Measurements from ENCODE around the gene CMTM1.

CMTM1 gene

GRCh38 chr16:66539623-66540469 is 26.4 kb upstream of the CMTM1 start:
- FAIRE-seq: no peak

- no peak for FAIRE-seq
These were observed 24.6 kb upstream of the CMTM1 start for GRCh38 chr16:66541388-66542355.

DNA sequence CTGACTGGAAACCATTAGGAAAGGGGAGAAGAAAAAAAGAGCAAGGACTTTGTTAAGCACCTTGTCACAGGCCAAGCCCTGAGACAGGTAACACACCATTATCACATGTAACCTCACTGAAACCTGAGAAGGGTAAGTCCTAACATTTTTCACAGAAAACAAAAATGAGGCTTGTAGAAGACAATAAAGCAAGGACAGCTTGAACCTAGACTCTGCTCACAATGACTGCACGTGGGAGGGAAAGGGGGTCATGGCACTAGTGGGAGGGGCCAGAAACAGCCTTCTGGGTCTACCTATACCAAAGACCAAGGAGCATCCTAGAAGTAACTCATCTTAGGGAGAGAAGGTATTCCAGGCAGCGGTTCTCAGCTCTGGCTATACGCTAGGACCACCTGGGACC is 23.8 kb upstream of the CMTM1 start:
- FAIRE-seq: no peak

DNA sequence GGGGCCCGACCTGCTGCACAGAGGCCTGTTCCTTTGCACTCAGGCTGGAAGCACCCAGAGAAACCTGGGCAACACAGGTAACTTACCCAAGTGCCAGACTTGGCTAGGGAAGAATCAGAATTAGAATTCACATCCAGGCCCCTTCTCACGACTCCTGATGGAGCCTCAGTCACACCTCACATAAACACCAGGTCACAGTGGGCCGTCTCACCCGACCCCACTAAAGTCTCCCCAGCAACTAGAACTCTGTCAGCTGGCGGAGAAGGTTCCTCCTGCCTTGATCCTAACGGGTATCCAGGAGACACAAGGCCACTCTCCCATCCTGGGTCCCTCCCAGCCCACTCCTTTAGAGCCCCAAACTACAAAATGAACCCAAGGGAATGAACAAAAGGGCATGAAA is 22.7 kb upstream of the CMTM1 start:
- no peak for FAIRE-seq

GRCh38 chr16:66544016-66544757 is 22.1 kb upstream of the CMTM1 start:
- FAIRE-seq: no peak

DNA sequence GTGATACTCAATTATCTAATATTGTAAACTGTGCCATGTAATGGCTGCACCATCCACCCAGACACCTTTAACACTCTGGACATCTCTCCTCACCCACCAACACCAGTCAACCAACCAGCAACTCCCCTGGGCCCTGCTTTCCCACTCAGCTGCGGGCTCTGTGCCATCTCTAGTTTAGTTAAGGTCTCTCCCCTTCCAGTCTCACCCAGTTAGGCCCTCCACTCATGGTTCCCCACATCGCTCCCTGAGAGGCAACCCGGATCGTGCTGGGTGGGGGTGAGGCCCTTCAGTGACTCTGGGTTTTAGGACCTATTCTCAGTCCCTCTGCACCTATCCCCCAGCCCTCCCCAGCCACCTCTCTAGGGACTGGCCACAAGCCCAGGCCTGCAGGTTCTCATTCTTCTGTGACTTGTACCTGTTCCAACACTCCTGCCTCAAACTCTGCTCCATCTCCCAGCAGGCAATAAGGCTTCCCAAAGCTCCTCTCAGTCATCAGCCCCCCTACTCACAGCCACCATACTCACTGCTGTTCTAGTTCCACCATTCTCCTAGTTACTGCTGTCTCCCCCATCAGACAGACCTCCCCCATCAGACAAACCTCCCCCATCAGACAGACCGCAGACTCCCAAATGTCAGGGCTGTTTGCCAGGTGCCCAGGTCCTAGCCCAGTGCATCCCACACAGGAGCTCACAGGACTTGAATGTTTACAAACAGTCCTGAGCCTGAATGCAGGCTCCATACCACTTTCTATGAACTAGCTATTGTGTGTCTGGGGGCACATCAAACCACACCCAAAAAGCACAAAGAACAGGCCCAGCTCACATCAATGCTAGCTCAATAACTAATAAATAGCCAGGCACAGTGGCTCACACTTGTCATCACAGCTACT is 18.9 kb upstream of the CMTM1 start:
- FAIRE-seq: no peak

- no peak for FAIRE-seq
These were observed 18.2 kb upstream of the CMTM1 start for GRCh38 chr16:66548068-66548467.

DNA sequence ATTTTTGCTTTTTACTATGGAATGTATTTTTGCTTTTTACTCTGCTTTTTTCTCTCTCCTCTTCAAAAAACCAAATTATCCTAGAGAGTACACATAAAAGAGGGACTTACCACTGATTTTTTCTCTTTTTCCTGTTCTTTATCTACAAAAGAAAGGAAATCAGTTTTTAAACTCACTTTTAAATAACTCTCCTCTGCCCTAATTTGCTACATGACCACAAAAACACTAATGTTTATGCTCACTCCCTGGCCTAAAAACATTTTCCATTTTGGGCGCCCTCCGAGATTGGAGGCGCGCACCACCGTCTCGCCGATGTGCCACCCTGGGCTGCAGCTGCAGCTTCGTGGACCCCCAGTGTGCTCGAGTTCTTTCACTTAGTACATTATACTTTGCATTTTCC is 17.4 kb upstream of the CMTM1 start:
- FAIRE-seq: no peak

DNA sequence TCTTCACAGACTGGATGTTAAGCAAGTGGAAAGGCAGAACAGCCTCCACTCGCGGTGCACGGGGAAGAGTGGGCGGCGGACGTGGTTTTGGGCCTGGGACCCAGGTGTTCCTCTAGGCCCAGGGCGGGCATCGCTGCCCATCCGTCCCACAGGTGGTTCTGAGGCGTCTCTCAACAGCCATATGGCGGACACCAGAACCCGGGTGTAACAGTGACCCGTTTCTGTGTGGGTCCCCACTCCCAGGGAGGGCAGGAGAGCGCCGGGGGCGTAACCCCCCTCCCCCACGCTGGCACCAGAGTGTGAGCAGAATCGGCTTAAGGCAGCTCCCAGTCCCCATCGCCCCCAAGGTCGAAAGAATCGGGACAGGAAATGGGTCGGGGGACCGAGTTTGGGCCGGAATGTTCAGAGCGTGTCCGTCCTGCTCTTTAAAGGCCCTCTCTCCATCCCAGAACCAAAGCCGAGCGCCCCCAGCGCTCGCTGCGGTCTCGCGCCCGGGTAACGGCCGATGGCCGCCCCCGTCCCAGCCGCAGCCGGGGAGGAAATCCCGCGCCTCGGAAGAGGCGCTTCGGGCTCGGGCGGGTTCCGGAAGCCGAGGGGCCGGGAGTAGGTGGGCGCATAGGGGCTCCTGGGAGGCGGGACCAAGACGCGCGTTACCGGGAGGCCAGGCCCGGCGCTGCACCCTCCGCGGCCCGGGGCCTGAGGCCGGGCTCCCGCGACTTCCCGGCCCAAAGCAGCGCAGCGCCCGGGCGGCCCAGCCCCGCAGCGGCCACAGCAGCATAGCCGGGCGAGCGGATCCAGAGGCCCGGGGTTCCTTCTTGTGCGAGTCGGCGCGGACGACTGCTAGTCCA is 16.7 kb upstream of the CMTM1 start, which contains the start of gene TK2:
TSS of gene TK2 (minus strand) at position 839 of the 848 bp plus-strand sequence. CDS start at position 778, 61 bp downstream.
- no peak for FAIRE-seq

- no peak for FAIRE-seq
These were observed 14.9 kb upstream of the CMTM1 start for GRCh38 chr16:66551348-66551759.

DNA sequence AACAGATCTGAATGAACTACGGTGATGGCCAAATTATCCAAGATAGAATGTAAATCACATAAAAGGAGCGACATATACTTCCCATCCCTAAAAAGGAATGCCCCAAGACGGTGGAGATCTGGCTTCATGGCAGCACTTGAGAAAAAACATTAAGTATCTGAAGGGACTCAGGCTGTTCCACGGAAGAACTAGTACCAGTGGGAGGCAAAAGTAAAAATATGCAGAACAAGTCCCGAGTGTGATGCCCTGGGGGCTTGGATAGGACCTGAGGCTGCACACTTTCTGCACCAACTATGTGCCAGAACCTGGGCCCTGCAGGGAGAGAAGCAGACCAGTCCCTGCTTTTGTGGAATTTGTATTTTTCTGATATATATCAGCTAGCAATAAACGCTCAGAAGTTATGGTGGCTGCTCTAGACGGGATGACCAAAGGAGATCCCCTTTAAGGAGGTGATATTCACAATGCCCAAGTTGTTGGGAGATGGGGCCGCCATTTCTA is 14.4 kb upstream of the CMTM1 start:
- FAIRE-seq: no peak

GRCh38 chr16:66552286-66553177 is 13.7 kb upstream of the CMTM1 start, which contains the start of gene CKLF:
CKLF (plus strand) TSS chr16:66552576; CDS start chr16:66552716, 140 bp downstream.
- no peak for FAIRE-seq

GRCh38 chr16:66553223-66553622 is 13.0 kb upstream of the CMTM1 start:
- FAIRE-seq: no peak

DNA sequence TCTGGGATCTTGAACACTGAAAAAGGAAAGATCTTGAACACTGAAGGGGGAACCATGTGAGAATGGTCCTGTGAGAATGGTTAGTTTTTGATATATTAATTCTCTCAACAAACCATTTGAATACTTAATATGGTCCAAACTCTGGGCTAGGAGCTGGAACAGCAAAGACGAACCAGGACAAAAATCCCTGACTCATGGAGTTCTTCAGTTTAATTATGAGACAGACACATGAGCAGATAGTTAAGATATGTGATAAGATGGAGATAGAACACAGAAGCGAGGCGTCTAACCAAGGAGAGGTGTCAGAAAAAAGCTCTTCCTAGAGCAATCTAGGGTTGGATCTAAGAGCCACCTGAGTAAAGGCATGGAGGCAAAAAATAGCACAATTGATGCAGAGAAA is 12.2 kb upstream of the CMTM1 start:
- no peak for FAIRE-seq

DNA sequence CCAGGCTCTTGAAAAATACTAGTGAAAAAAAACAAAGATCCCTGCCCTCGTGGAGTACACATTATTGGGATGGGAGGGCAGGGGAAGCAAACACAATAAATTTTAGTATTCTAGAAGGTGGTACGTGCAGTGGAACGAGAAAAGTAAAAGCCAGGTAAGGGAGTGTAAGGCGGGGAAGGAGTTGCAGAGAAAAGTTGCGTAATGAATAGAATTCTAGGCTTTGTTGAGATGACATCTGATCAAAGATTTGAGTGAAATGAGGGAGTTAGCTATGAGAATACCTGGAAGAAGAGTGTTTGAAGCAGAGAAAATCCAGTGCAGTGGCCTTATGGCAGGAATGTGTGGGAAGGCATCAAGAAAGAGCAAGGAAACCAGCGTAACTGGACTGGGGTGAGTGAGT is 11.7 kb upstream of the CMTM1 start:
- FAIRE-seq: no peak

DNA sequence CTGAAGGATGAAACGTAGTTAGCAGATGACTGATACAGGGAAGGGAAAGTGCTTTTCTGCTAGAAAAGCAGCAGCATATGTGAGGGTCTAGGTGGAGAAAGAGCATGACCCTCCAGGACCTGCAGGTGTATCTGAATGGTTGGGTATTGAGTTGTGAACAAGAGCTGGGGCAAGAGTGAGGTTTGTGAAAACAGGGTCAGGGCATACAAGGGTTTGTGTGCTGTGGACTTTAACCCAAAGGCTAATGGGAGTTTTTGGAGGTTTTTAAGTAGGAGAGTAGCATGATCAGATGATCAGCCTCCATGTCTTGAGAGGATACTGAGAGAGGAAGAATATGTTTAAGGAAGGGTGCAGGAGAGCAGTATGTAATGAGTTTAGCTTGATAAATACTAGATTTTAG is 6.1 kb upstream of the CMTM1 start:
- FAIRE-seq: no peak

- FAIRE-seq: no peak
These were observed 4.7 kb upstream of the CMTM1 start for GRCh38 chr16:66561381-66562080.

- FAIRE-seq: peak; percentile 34
These were observed 3.8 kb upstream of the CMTM1 start for GRCh38 chr16:66562409-66562808.

DNA sequence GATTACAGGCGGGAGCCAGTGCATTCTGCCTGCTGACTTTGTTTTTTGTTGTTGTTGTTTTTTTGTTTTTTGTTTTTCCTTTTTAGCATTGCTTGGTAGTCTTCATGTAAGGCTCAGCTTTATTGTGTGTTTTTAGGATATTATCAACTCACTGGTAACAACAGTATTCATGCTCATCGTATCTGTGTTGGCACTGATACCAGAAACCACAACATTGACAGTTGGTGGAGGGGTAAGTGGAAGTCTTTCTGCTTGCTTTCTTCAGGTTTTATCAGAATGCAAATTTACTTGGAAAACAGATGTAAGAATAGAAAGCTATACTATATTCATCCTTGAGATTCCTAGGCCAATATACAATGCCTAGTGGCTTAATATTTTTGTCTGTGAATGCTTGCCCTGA is 3.3 kb upstream of the CMTM1 start:
- FAIRE-seq: no peak

Measured in A204.1 (cell line).